Activated CD4-positive, alpha-beta T cell treated with anti-CD3 and anti-CD28 coated beads, Interleukin-2, amount 50 U/mL, for 48 hours (primary cell): ENCODE results near the gene KIR3DL1.
"Not testable (repeated sequence)": the region's sequence is repeated elsewhere in the genome, so short reads cannot be mapped to it uniquely, and the experiment has no call there.

ENCODE experiments used
- DNase-seq, 2 experiments: peaks; one replicate each; pipeline ENCODE4 v3.0.0-alpha.2; 2020

The KIR3DL1 gene

GRCh38 chr19:54816251-54816650 is at the start of gene KIR3DL1:
KIR3DL1 (plus strand) TSS chr19:54816468.
- not testable (repeated sequence) for DNase-seq

- not testable (repeated sequence) for DNase-seq
These were observed 46.6 kb upstream of the KIR3DL1 start, which contains the start of gene KIR2DL1 for GRCh38 chr19:54769646-54770045. KIR2DL1 (plus strand) TSS chr19:54769793; CDS start chr19:54769851, 58 bp downstream.

- not testable (repeated sequence) for DNase-seq
These were observed 45.8 kb upstream of the KIR3DL1 start for GRCh38 chr19:54770511-54770910.

- DNase-seq: not testable (repeated sequence)
These were observed 45.0 kb upstream of the KIR3DL1 start for GRCh38 chr19:54771018-54771960.

GRCh38 chr19:54772666-54773065 is 43.6 kb upstream of the KIR3DL1 start:
- DNase-seq: not testable (repeated sequence)

- not testable (repeated sequence) for DNase-seq
These were observed 41.0 kb upstream of the KIR3DL1 start for GRCh38 chr19:54775095-54775815.

GRCh38 chr19:54775830-54776229 is 40.4 kb upstream of the KIR3DL1 start:
- not testable (repeated sequence) for DNase-seq

- not testable (repeated sequence) for DNase-seq
These were observed 38.4 kb upstream of the KIR3DL1 start for GRCh38 chr19:54777851-54778250.

GRCh38 chr19:54778896-54779295 is 37.4 kb upstream of the KIR3DL1 start:
- not testable (repeated sequence) for DNase-seq

- DNase-seq: not testable (repeated sequence)
These were observed 33.4 kb upstream of the KIR3DL1 start for GRCh38 chr19:54782916-54783315.

- not testable (repeated sequence) for DNase-seq
These were observed 30.1 kb upstream of the KIR3DL1 start for GRCh38 chr19:54786091-54786723.

GRCh38 chr19:54788154-54788553 is 28.1 kb upstream of the KIR3DL1 start:
- DNase-seq: not testable (repeated sequence)

GRCh38 chr19:54790711-54791110 is 25.6 kb upstream of the KIR3DL1 start:
- no peak for DNase-seq

GRCh38 chr19:54791476-54791875 is 24.8 kb upstream of the KIR3DL1 start:
- no peak for DNase-seq

- no peak for DNase-seq
These were observed 23.5 kb upstream of the KIR3DL1 start for GRCh38 chr19:54792814-54793213.

GRCh38 chr19:54795758-54796157 is 20.5 kb upstream of the KIR3DL1 start:
- DNase-seq: no peak

- no peak for DNase-seq
These were observed 12.9 kb upstream of the KIR3DL1 start, which contains the start of gene KIR2DL4 for GRCh38 chr19:54803410-54803809. KIR2DL4 (plus strand) TSS chr19:54803610; CDS start chr19:54803652, 42 bp downstream.

GRCh38 chr19:54804101-54804500 is 12.2 kb upstream of the KIR3DL1 start:
- DNase-seq: no peak

GRCh38 chr19:54804571-54804970 is 11.7 kb upstream of the KIR3DL1 start:
- DNase-seq: no peak

GRCh38 chr19:54805665-54806515 is 10.4 kb upstream of the KIR3DL1 start:
- DNase-seq: no peak

- DNase-seq: no peak
These were observed 9.8 kb upstream of the KIR3DL1 start for GRCh38 chr19:54806516-54806838.

GRCh38 chr19:54814571-54814970 is 1.7 kb upstream of the KIR3DL1 start:
- not testable (repeated sequence) for DNase-seq
